H9 (cell line): Measurements from ENCODE around the gene VTN. TPM values are rescaled to one million over a fixed set of nuclear protein-coding genes. Genes with fewer than 3 reads are reported as not detected.

Experiments used
- DNase-seq: peaks from one replicate; pipeline ENCODE4 v3.0.0-alpha.2; 2017
- H2AFZ ChIP-seq: one replicate; pipeline ENCODE4 v1.6.1; 2013; ENCODE audit warnings: mild to moderate bottlenecking, low read length, control low read depth, moderate library complexity
- H2AK5ac ChIP-seq: 2 replicates; pipeline ENCODE4 v1.6.1; 2013; ENCODE audit warnings: low read length, control low read depth, mixed read lengths; ENCODE audit not compliant: insufficient read length
- H2BK120ac ChIP-seq: one replicate; pipeline ENCODE4 v1.6.1; 2013; ENCODE audit warnings: low read depth, mild to moderate bottlenecking, low read length, control low read depth, inconsistent platforms; ENCODE audit not compliant: poor library complexity, severe bottlenecking
- H2BK12ac ChIP-seq: 2 replicates; pipeline ENCODE4 v1.6.1; 2013; ENCODE audit warnings: low read length, control low read depth, mixed read lengths, low read depth; ENCODE audit not compliant: insufficient read length
- H2BK15ac ChIP-seq: 2 replicates; pipeline ENCODE4 v1.6.1; 2013; ENCODE audit warnings: low read depth, low read length, control low read depth
- H2BK20ac ChIP-seq: one replicate; pipeline ENCODE4 v1.6.1; 2013; ENCODE audit warnings: low read depth, mild to moderate bottlenecking, low read length, control low read depth, inconsistent platforms; ENCODE audit not compliant: poor library complexity, severe bottlenecking
- H2BK5ac ChIP-seq: 2 replicates; pipeline ENCODE4 v1.6.1; 2013; ENCODE audit warnings: low read length, control low read depth, mixed read lengths; ENCODE audit not compliant: insufficient read length
- H3K14ac ChIP-seq: 2 replicates; pipeline ENCODE4 v1.6.1; 2013; ENCODE audit warnings: low read length, control low read depth; ENCODE audit not compliant: insufficient read depth
- H3K18ac ChIP-seq: 2 replicates; pipeline ENCODE4 v1.6.1; 2013; ENCODE audit warnings: low read depth, mild to moderate bottlenecking, mixed read lengths, low read length, control low read depth; ENCODE audit not compliant: insufficient read length
- H3K23ac ChIP-seq: 2 replicates; pipeline ENCODE4 v1.6.1; 2013; ENCODE audit warnings: low read length, control low read depth, mixed read lengths, low read depth; ENCODE audit not compliant: insufficient read length
- H3K23me2 ChIP-seq: 2 replicates; pipeline ENCODE4 v1.6.1; 2013; ENCODE audit warnings: low read depth, mild to moderate bottlenecking, mixed read lengths, low read length, control low read depth; ENCODE audit not compliant: insufficient read length, poor library complexity, severe bottlenecking
- H3K27ac ChIP-seq: 2 replicates; pipeline ENCODE4 v1.5.1; 2013; ENCODE audit warnings: low read length, control low read depth, mixed read lengths, low read depth; ENCODE audit not compliant: insufficient read length
- H3K27me3 ChIP-seq: 2 replicates; pipeline ENCODE4 v1.6.1; 2013; ENCODE audit warnings: low read length, control low read depth, inconsistent platforms; ENCODE audit not compliant: insufficient read depth
- H3K4ac ChIP-seq: 2 replicates; pipeline ENCODE4 v1.6.1; 2013; ENCODE audit warnings: low read depth, mild to moderate bottlenecking, control low read depth, inconsistent platforms, low read length, moderate library complexity
- H3K4me1 ChIP-seq: 2 replicates; pipeline ENCODE4 v1.6.1; 2013; ENCODE audit warnings: low read length, control low read depth, inconsistent platforms; ENCODE audit not compliant: insufficient read depth
- H3K4me2 ChIP-seq: 2 replicates; pipeline ENCODE4 v1.6.1; 2013; ENCODE audit warnings: low read length, control low read depth, mixed read lengths; ENCODE audit not compliant: insufficient read length, insufficient read depth
- H3K56ac ChIP-seq: 2 replicates; pipeline ENCODE4 v1.6.1; 2013; ENCODE audit warnings: low read depth, mild to moderate bottlenecking, mixed read lengths, low read length, control low read depth; ENCODE audit not compliant: insufficient read length
- H3K79me1 ChIP-seq: 2 replicates; pipeline ENCODE4 v1.6.1; 2013; ENCODE audit warnings: low read depth, mild to moderate bottlenecking, moderate library complexity, low read length, control low read depth, inconsistent platforms; ENCODE audit not compliant: insufficient read depth, poor library complexity, severe bottlenecking
- H3K79me2 ChIP-seq: 2 replicates; pipeline ENCODE4 v1.6.1; 2013; ENCODE audit warnings: low read length, control low read depth, inconsistent platforms; ENCODE audit not compliant: insufficient read depth
- H3K9ac ChIP-seq: 2 replicates; pipeline ENCODE4 v1.6.1; 2013; ENCODE audit warnings: low read length, control low read depth, mixed read lengths; ENCODE audit not compliant: insufficient read length; ENCODE audit errors: extremely low read depth
- H3K9me3 ChIP-seq: one replicate; pipeline ENCODE4 v1.6.1; 2013; ENCODE audit warnings: low read depth, low read length, inconsistent platforms; ENCODE audit not compliant: control insufficient read depth
- H3T11ph ChIP-seq: one replicate; pipeline ENCODE4 v1.6.1; 2013; ENCODE audit warnings: mild to moderate bottlenecking, low read length, control low read depth, inconsistent platforms
- H4K20me1 ChIP-seq: one replicate; pipeline ENCODE4 v1.6.1; 2013; ENCODE audit not compliant: control insufficient read depth, insufficient read length, insufficient read depth
- H4K5ac ChIP-seq: 2 replicates; pipeline ENCODE4 v1.6.1; 2013; ENCODE audit warnings: low read depth, mild to moderate bottlenecking, mixed read lengths, low read length, control low read depth; ENCODE audit not compliant: insufficient read length
- H4K8ac ChIP-seq: replicated peaks from 2 replicates; pipeline ENCODE4 v1.6.1; 2013; ENCODE audit warnings: low read length, control low read depth, mixed read lengths, low read depth; ENCODE audit not compliant: insufficient read length
- H4K91ac ChIP-seq: 2 replicates; pipeline ENCODE4 v1.6.1; 2013; ENCODE audit warnings: low read depth, mild to moderate bottlenecking, moderate library complexity, mixed read lengths, low read length, control low read depth; ENCODE audit not compliant: insufficient read length
- H3K27ac Mint-ChIP-seq, 3 experiments: 2 replicates in 2 of 3; 3 replicates in 1 of 3; pipeline ENCODE4 v1.8.0; 2020 to 2021; ENCODE audit warnings: mixed read lengths in 3 of 3, mild to moderate bottlenecking in 1 of 3, moderate library complexity in 1 of 3
- H3K27me3 Mint-ChIP-seq: 2 replicates; pipeline ENCODE4 v1.8.0; 2021; ENCODE audit warnings: low read depth, mild to moderate bottlenecking, moderate library complexity, mixed read lengths
- H3K36me3 Mint-ChIP-seq, 3 experiments: 2 replicates in 2 of 3; 3 replicates in 1 of 3; pipeline ENCODE4 v1.8.0; 2020 to 2021; ENCODE audit warnings: low read depth in 3 of 3, mixed read lengths in 3 of 3; ENCODE audit not compliant: insufficient read depth in 1 of 3
- H3K4me1 Mint-ChIP-seq, 2 experiments: 2 replicates each; pipeline ENCODE4 v1.8.0; 2020; ENCODE audit warnings: mixed read lengths in 2 of 2
- H3K4me3 Mint-ChIP-seq, 2 experiments: 2 replicates in 1 of 2; 3 replicates in 1 of 2; pipeline ENCODE4 v1.8.0; 2020 to 2021; ENCODE audit warnings: mild to moderate bottlenecking in 2 of 2, mixed read lengths in 2 of 2, moderate library complexity in 1 of 2
- H3K9me3 Mint-ChIP-seq, 2 experiments: 2 replicates in 1 of 2; 3 replicates in 1 of 2; pipeline ENCODE4 v1.8.0; 2020; ENCODE audit warnings: mild to moderate bottlenecking in 2 of 2, mixed read lengths in 2 of 2, moderate library complexity in 1 of 2
- CTCF ChIP-seq: fragments of 200-600 bp; sonication (generic); conservative IDR thresholded peaks from 3 replicates; pipeline ENCODE4 v1.8.0; 2021; ENCODE audit warnings: antibody characterized with exemption, mild to moderate bottlenecking
- WGBS: extraction: QIAGEN DNeasy Blood & Tissue Kit; methylation state at CpG from one replicate; pipeline ENCODE4 v1.1.7; 2013; ENCODE audit warnings: missing lambda C conversion rate, low lambda C conversion rate, mixed read lengths; ENCODE audit not compliant: insufficient read length; ENCODE audit errors: extremely low coverage; 5-methylcytosine and 5-hydroxymethylcytosine counted together
- total RNA-seq: library from RNA; stranded (reverse); gene quantifications from 2 replicates; pipeline ENCODE4 v1.2.1, GENCODE V29; 2021

The VTN gene
- total RNA-seq, 1 experiment from 2014 or later, result not detected

DNA sequence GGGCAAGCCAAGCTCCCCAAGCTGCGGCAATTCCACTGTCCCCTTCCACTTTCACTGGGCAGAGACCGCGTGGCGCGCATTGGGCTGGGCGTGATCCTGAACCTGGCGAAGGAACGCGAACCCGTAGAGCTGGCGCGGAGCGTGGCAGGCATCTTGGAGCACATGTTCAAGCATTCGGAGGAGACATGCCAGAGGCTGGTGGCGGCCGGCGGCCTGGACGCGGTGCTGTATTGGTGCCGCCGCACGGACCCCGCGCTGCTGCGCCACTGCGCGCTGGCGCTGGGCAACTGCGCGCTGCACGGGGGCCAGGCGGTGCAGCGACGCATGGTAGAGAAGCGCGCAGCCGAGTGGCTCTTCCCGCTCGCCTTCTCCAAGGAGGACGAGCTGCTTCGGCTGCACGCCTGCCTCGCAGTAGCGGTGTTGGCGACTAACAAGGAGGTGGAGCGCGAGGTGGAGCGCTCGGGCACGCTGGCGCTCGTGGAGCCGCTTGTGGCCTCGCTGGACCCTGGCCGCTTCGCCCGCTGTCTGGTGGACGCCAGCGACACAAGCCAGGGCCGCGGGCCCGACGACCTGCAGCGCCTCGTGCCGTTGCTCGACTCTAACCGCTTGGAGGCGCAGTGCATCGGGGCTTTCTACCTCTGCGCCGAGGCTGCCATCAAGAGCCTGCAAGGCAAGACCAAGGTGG lies 11.2 kb upstream of the VTN start:
- Histone ChIP-seq H2BK5ac (no peak overlapping the region), H3K4me2 (no peak overlapping the region), H3K9me3 (no peaks in the 10 kb centered on the region), H3K23ac (no peak overlapping the region), H3K14ac (no peak overlapping the region), H2AK5ac (no peak overlapping the region), H3K56ac (no peak overlapping the region), H3K4me1 (no peaks in the 10 kb centered on the region), H4K5ac (no peak overlapping the region), H3K79me1 (no peaks in the 10 kb centered on the region), H2AFZ (no peak overlapping the region), H2BK20ac (no peak overlapping the region), H4K20me1 (no peaks in the 10 kb centered on the region), H3K18ac (no peak overlapping the region), H2BK15ac (no peak overlapping the region), H3K27me3 (peaks cover 13% of the 10 kb centered on the region; the same call in 1 of the 2 replicates), H3K79me2 (no peaks in the 10 kb centered on the region), H2BK12ac (no peak overlapping the region), H2BK120ac (no peak overlapping the region), H4K8ac (no peak overlapping the region), H3K27ac (no peak overlapping the region), H3T11ph (no peak overlapping the region), H3K9ac (no peak overlapping the region), H3K4ac (no peak overlapping the region), H3K23me2 (peaks cover 12% of the 10 kb centered on the region), H4K91ac (no peak overlapping the region)
- peak; percentile 83 for TF ChIP-seq CTCF
- no peak overlapping the region for H3K27ac Mint-ChIP-seq
- no CpG with 5 or more reads among the region's 72 CpGs for WGBS
- DNase-seq, result peak; percentile 92
- peaks cover 4 to 10% of the 10 kb centered on the region in 2 experiments; a peak in 3 of 4 replicates for H3K4me1 Mint-ChIP-seq
- no peaks in the 10 kb centered on the region; a peak in 1 of 5 replicates for H3K9me3 Mint-ChIP-seq
- H3K36me3 Mint-ChIP-seq, result no peaks in the 10 kb centered on the region; a peak in 1 of 7 replicates
- H3K27me3 Mint-ChIP-seq, result peaks cover 90% of the 10 kb centered on the region
- H3K4me3 Mint-ChIP-seq, result peak overlapping the region in 1 of 2 experiments; percentile 41; a peak in 2 of 5 replicates
